HUES48 (cell line): ENCODE results near the gene EPHB2.
"Not testable (repeated sequence)": the region's sequence is repeated elsewhere in the genome, so short reads cannot be mapped to it uniquely, and the experiment has no call there.

Source experiments
- H3K27ac ChIP-seq: one replicate; pipeline ENCODE4 v1.7.0; 2013; ENCODE audit warnings: low read depth, low read length, inconsistent platforms
- H3K27me3 ChIP-seq: 2 replicates; pipeline ENCODE4 v1.6.1; 2013; ENCODE audit warnings: mild to moderate bottlenecking, low read length; ENCODE audit not compliant: control insufficient read depth, insufficient read depth
- H3K36me3 ChIP-seq: 2 replicates; pipeline ENCODE4 v1.6.1; 2013; ENCODE audit warnings: low read length; ENCODE audit not compliant: control insufficient read depth, insufficient read depth
- H3K4me1 ChIP-seq: 2 replicates; pipeline ENCODE4 v1.6.1; 2013; ENCODE audit warnings: mild to moderate bottlenecking, low read length; ENCODE audit not compliant: control insufficient read depth, insufficient read depth
- H3K4me3 ChIP-seq: 2 replicates; pipeline ENCODE4 v1.5.1; 2013; ENCODE audit warnings: mild to moderate bottlenecking, low read depth, low read length
- H3K9ac ChIP-seq: 2 replicates; pipeline ENCODE4 v1.6.1; 2013; ENCODE audit warnings: mild to moderate bottlenecking, low read depth, low read length, moderate library complexity
- H3K9me3 ChIP-seq: 2 replicates; pipeline ENCODE4 v1.6.1; 2013; ENCODE audit warnings: low read length; ENCODE audit not compliant: control insufficient read depth, insufficient read depth

Gene EPHB2

GRCh38 chr1:22841860-22842281 lies 131.2 kb downstream of the EPHB2 start:
- H3K4me1 ChIP-seq: no peaks in the 10 kb centered on the region
- no peaks in the 10 kb centered on the region for H3K36me3 ChIP-seq
- no peak overlapping the region for H3K4me3 ChIP-seq
- H3K9ac ChIP-seq: no peak overlapping the region
- H3K9me3 ChIP-seq: no peaks in the 10 kb centered on the region
- H3K27ac ChIP-seq: no peak overlapping the region
- no peaks in the 10 kb centered on the region for H3K27me3 ChIP-seq

GRCh38 chr1:22843441-22844183 lies 133.0 kb downstream of the EPHB2 start:
- not testable (repeated sequence) for H3K9me3 ChIP-seq, H3K27me3 ChIP-seq, H3K36me3 ChIP-seq, H3K4me1 ChIP-seq, H3K9ac ChIP-seq, H3K4me3 ChIP-seq, H3K27ac ChIP-seq

GRCh38 chr1:22844621-22845020 lies 134.0 kb downstream of the EPHB2 start:
- Histone ChIP-seq H3K9me3 (no peaks in the 10 kb centered on the region), H3K9ac (no peak overlapping the region), H3K27me3 (no peaks in the 10 kb centered on the region), H3K36me3 (no peaks in the 10 kb centered on the region), H3K4me3 (no peak overlapping the region), H3K4me1 (no peaks in the 10 kb centered on the region), H3K27ac (no peak overlapping the region)

- H3K4me1 ChIP-seq: no peaks in the 10 kb centered on the region; the same call in 1 of the 2 replicates
- no peaks in the 10 kb centered on the region for H3K36me3 ChIP-seq
- H3K9ac ChIP-seq: no peak overlapping the region
- no peaks in the 10 kb centered on the region for H3K27me3 ChIP-seq
- no peaks in the 10 kb centered on the region for H3K9me3 ChIP-seq
- no peak overlapping the region for H3K4me3 ChIP-seq
- no peak overlapping the region for H3K27ac ChIP-seq
These were observed 134.8 kb downstream of the EPHB2 start for GRCh38 chr1:22845398-22845935.

GRCh38 chr1:22846458-22846857 lies 135.8 kb downstream of the EPHB2 start:
- no peak overlapping the region for H3K9ac ChIP-seq
- H3K9me3 ChIP-seq: no peaks in the 10 kb centered on the region
- no peaks in the 10 kb centered on the region; the same call in 1 of the 2 replicates for H3K4me1 ChIP-seq
- H3K27me3 ChIP-seq: no peaks in the 10 kb centered on the region
- no peak overlapping the region for H3K4me3 ChIP-seq
- no peaks in the 10 kb centered on the region for H3K36me3 ChIP-seq
- H3K27ac ChIP-seq: no peak overlapping the region

- H3K36me3 ChIP-seq: no peaks in the 10 kb centered on the region
- no peaks in the 10 kb centered on the region; the same call in 1 of the 2 replicates for H3K4me1 ChIP-seq
- H3K27me3 ChIP-seq: no peaks in the 10 kb centered on the region
- no peaks in the 10 kb centered on the region for H3K9me3 ChIP-seq
- no peak overlapping the region for H3K9ac ChIP-seq
- no peak overlapping the region for H3K4me3 ChIP-seq
- H3K27ac ChIP-seq: no peak overlapping the region
These were observed 136.6 kb downstream of the EPHB2 start for GRCh38 chr1:22847249-22847648.

- Histone ChIP-seq H3K27me3 (no peaks in the 10 kb centered on the region), H3K4me1 (no peaks in the 10 kb centered on the region; the same call in 1 of the 2 replicates), H3K36me3 (no peaks in the 10 kb centered on the region)
These were observed 137.1 kb downstream of the EPHB2 start for GRCh38 chr1:22847709-22848108.

GRCh38 chr1:22848405-22848804 lies 137.8 kb downstream of the EPHB2 start:
- no peak overlapping the region for H3K9ac ChIP-seq
- H3K27me3 ChIP-seq: no peaks in the 10 kb centered on the region
- no peaks in the 10 kb centered on the region for H3K36me3 ChIP-seq
- no peak overlapping the region for H3K4me3 ChIP-seq
- H3K9me3 ChIP-seq: no peaks in the 10 kb centered on the region
- no peak overlapping the region for H3K27ac ChIP-seq
- no peaks in the 10 kb centered on the region; the same call in 1 of the 2 replicates for H3K4me1 ChIP-seq

More at GRCh38 chr1:22847709-22848108, 137.1 kb downstream of the EPHB2 start:
- Histone ChIP-seq H3K4me3 (no peak overlapping the region), H3K9me3 (no peaks in the 10 kb centered on the region), H3K27ac (no peak overlapping the region), H3K9ac (no peak overlapping the region)

- Histone ChIP-seq H3K36me3 (no peaks in the 10 kb centered on the region), H3K27ac (no peak overlapping the region), H3K4me1 (no peaks in the 10 kb centered on the region; the same call in 1 of the 2 replicates), H3K4me3 (no peak overlapping the region), H3K9me3 (no peaks in the 10 kb centered on the region), H3K27me3 (no peaks in the 10 kb centered on the region), H3K9ac (no peak overlapping the region)
These were observed 139.1 kb downstream of the EPHB2 start for GRCh38 chr1:22849770-22850169.

GRCh38 chr1:22850281-22850680 lies 139.6 kb downstream of the EPHB2 start:
- Histone ChIP-seq H3K27ac (no peak overlapping the region), H3K36me3 (no peaks in the 10 kb centered on the region)

GRCh38 chr1:22850681-22851080 lies 140.0 kb downstream of the EPHB2 start:
- H3K27ac ChIP-seq: no peak overlapping the region
- H3K36me3 ChIP-seq: no peaks in the 10 kb centered on the region
- H3K4me3 ChIP-seq: no peak overlapping the region
- H3K27me3 ChIP-seq: no peaks in the 10 kb centered on the region
- no peaks in the 10 kb centered on the region for H3K9me3 ChIP-seq
- peaks cover 5% of the 10 kb centered on the region; the same call in 1 of the 2 replicates for H3K4me1 ChIP-seq
- H3K9ac ChIP-seq: no peak overlapping the region

More at GRCh38 chr1:22850281-22850680, 139.6 kb downstream of the EPHB2 start:
- no peaks in the 10 kb centered on the region for H3K9me3 ChIP-seq
- no peak overlapping the region for H3K4me3 ChIP-seq
- H3K9ac ChIP-seq: no peak overlapping the region
- peaks cover 4% of the 10 kb centered on the region; the same call in 1 of the 2 replicates for H3K4me1 ChIP-seq
- H3K27me3 ChIP-seq: no peaks in the 10 kb centered on the region
